ENCODE data around the gene ENTHD1.

ENTHD1 gene

DNA sequence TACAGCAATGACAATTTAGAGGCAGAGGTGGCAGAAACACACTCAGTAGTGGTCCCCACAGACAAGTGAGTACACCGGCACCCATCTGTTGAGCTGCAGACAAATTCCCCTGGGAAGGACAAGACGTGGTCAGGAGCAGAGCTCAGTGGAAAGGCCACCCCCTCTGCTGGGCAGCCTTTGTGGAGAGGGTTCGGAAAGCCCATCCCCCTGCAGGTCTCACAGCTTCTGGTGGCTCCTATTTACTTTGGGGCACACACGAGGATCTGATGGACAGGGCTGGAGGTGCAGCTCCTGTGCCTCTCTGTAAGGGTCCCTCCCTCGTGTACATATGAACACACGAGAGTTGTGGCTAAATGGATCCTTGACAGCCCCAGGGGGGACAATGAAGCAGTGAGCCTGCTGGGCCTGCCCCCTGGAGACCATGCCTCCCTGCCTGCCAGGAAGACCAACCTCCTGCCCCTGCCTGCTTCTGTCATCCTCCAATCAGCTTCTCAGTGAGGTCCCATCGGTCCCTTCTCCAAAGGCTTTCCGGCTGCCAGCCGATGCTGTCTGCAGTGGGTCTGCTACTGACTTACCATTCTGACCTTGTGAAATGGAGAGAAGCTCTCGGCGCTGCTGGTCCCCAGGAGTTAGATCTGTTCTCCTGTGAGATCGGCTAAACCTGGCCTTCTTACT is 161.5 kb downstream of the ENTHD1 start:
- DNase-seq (ENCODE audit: low spot score): no peak

DNA sequence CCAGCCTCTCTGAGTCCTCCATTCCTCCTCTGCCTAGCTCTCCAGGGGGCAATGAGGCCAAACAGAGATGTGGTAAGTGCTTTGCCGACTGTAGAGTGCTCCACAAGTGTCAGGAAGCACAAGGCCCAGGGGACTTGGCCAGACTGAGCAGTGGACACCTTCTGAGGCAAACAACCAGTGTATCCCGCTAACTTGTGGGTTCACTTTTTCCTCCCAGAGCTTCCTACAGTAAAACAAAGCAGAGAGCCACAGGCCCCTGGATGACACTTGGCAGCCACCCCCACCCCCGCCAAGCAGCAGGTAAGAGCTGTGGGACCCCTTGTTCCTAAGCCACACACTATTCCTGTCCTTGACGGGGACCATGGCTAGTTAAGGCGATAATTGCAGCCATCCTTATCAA is 162.1 kb downstream of the ENTHD1 start:
- DNase-seq (ENCODE audit: low spot score): no peak

- DNase-seq (ENCODE audit: low spot score): no peak
Observed at GRCh38 chr22:39729141-39729934, 164.2 kb downstream of the ENTHD1 start.

DNA sequence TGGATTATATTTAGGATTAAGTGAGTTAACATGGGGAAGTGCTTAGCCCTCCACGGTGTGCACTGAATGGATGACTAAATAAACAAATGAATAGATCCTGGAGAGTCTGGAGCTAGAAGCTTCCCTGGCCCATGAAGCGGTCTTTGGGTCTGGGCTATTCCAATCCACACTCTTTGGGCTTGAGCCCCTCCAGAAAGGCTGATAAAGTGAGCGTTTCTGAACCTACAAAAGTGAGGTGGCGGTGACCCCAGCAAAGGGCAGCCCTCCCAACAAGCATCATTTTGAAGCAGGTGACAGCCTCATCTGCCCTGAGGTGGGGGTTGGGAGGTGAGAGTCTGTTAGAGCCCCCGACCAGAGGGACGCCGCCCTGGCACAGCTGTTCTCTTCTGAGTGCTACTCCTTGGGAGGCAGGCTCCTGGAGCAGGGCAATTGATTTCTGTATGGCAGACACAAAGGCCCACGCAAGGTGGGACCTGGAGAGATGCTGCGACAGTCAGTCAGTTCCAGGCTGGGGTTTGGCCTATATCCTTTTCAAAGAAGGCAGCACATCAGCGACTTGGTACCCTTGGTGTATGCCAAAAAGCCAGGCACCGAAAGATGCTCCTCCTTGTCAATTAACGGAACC is 165.2 kb downstream of the ENTHD1 start:
- no peak for DNase-seq (ENCODE audit: low spot score)

GRCh38 chr22:39727541-39727940 is 166.0 kb downstream of the ENTHD1 start:
- no peak for DNase-seq (ENCODE audit: low spot score)

DNA sequence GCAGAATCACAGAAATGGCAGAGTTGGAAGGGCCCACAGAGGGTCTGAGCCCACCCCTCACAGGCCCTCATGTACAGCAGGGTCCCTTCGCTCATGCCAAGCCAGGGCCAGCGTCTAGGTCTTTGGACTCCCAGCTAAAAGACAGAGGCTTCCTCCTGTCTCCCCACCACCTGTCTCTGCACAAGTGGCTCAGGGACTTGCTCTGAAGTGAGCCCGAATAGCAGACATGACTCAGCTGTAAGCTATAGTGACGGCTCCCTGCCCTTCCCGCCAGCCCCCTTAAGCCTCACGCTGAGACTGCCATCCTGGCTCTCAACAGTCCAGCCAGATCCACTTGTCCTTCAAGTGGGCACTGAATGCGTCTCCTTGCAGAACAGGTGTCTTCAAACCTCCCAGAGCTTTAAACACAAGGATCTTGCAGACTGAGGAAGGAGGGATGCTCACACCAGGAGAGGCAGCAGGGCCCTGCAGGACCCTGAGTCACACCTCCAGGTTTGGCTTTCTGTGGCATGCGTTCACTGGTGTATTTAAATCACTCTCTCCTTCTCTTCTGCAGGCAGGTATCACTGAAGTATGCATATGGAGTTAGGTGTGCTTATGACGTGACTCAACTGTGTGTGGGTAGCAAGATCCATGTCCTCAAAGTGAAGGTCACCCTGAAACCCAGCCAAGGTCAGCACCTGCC is 168.1 kb downstream of the ENTHD1 start:
- peak; percentile 15 for DNase-seq (ENCODE audit: low spot score)

DNA sequence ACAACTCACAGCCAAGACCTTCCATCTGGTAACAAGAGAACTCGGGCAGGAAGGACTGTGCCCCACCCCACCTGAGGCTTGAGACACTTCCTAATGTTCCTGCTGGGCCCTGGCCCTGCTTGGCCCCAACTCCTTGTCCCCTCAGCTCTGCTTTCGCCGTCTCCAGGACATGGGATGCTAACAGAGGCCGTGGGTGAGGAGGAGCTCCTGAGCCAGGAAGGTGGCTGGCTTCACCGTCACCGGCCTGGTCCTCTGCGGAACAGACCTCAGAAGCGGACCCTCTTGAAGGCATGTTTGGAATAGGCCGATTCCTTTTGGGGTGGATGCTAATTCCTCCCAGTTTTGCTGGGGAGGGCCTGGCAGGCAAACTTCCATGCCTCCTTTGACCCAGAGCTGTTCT is 168.7 kb downstream of the ENTHD1 start:
- DNase-seq (ENCODE audit: low spot score): no peak

GRCh38 chr22:39724390-39724789 is 169.2 kb downstream of the ENTHD1 start:
- no peak for DNase-seq (ENCODE audit: low spot score)

GRCh38 chr22:39723899-39724351 is 169.6 kb downstream of the ENTHD1 start:
- no peak for DNase-seq (ENCODE audit: low spot score)

GRCh38 chr22:39723463-39723862 is 170.1 kb downstream of the ENTHD1 start:
- no peak for DNase-seq (ENCODE audit: low spot score)

DNA sequence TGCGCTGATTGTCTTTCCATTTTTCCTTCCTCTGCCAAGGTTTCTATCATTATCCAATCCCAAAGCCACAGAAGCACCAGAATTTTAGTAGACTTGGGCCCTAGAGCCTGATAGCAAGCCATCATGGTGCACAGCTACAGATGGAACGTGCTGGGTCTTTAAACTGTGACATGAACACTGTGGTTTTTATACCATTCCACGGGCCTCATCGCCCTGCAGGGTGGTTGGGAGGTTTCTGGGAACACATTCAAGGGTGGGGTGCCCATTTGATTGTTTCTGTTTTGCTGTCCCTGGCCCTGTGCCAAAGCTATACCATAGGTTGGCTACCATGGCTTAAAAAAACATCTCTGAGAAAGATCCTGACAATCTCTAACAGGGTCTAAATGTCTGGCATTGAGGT is 171.1 kb downstream of the ENTHD1 start:
- no peak for DNase-seq (ENCODE audit: low spot score)

- no peak for DNase-seq (ENCODE audit: low spot score)
Observed at GRCh38 chr22:39722032-39722325, 171.6 kb downstream of the ENTHD1 start.

DNA sequence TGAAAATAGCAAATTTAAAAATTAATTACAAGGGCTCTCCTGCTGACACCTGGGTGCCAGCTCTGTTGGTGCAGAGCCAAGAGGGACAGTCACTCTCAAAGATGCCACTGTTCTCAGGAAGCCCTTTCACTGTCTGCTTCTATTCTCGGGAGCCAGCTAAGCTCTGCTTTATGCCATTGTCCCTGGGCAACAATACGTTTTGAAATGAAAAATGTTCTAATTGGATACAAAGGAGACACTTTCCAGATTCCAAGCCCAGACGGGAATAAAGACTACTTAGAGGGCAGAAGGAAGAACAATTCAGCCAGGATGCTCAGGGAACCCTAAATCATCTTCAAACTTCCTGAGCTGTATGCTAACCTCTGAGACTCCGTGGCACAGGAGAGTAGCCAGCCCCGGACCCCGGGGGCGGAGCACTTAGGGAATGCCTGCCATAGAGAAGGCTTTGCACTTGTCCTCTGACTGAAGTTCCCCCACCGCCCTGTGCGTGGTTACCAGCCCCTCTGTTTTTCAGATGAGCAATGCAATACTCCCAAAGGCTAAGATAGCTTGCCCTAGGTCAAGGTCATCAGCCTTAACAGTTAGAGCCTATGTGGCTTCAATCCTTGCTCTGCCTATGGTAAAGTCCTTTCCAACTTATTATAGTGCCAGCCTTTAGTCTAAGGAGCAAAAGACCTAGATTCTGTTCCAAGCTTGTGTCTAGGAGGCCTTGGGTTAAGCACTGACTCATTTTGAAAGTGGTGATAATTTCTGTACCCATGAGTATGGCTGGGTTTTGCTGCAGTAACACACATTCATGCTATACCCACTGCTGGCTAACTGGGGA is 172.1 kb downstream of the ENTHD1 start:
- DNase-seq (ENCODE audit: low spot score): no peak

DNA sequence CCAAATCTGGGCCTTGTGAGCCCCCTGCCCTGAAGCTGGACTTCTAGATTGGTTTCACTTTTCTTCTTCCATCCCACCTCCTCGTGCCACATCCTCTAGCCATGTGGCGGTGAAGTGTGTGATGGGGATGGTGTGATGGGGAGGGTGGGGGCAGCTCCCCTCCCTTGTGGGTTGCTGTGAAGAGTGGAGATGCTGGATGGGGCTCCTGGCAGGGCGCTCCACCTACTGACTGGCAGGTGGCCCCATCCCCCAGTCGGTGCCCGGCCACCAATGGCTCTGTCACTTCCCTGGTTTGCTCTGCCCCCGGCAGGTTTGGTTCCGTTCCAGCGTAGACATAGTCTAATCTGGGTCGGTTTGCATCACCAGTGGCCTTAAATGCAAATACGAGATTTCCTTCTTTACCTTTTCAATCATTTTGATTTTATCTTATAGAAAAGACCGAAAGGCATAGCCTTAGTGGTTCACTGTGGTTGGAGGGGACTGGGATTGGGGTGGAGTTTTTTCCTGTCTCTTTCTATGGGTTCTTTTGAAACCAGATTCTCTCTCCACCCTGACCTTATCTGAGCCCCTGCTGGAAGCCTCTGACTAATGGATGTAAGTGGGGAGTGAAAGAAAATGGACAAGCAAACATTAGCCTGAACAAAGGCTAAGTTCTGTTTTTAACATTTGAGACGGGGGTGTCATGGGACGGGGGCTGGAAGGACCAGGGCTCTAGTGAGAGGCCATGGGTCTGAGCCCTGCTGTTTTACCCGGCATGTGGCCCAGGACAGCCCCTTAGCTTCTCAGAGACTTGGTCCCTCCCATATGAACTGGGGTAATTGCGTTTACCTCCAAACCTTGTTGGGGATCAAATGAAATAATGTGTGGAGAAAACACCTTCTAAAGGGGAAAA is 173.8 kb downstream of the ENTHD1 start:
- DNase-seq (ENCODE audit: low spot score): no peak

DNA sequence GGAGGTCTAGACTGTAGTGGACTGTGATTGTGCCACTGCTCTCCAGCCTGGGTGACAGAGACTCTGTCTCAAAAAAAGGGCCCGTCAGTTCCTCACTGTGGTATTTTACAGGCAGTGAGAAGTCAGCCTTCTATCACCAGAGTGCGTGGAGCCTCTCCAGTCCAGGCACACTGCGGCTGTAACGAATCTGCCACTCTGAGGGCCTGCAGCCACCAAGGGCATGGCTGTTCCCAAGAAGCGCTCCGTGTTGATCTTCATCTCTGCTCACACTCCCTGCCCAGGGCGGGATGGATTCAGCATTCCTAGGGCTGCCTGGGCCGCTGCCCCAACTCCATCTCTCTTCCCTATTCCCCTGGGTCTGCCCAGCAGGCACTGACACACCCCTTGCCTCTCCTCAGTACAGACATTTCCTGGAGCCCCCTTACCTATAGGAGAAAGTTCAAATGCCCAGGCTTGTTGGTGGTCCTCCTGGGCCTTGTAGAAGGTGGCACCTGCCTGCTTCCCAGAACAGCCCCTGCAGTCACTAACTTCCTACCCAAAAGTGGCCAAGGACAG is 174.6 kb downstream of the ENTHD1 start:
- no peak for DNase-seq (ENCODE audit: low spot score)

DNA sequence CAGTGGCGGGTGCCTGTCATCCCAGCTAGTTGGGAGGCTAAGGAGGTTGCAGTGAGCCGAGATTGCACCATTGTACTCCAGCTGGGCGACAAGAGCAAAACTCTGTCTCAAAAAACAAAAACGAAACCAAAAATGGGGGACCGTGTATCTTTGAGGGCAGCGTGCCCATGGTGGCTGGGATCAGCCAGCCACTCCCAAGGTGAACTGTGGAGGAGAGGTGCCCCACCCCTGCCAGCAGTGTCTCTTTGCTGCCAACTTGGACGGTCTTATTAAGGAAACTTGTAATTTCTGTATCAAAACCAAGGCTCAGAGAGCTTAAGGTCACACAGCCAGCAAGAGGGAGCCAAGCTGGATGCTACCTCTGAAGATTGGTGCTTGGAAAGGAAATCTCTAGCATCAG is 175.4 kb downstream of the ENTHD1 start:
- no peak for DNase-seq (ENCODE audit: low spot score)

GRCh38 chr22:39717099-39717498 is 176.5 kb downstream of the ENTHD1 start:
- DNase-seq (ENCODE audit: low spot score): peak; percentile 16

DNA sequence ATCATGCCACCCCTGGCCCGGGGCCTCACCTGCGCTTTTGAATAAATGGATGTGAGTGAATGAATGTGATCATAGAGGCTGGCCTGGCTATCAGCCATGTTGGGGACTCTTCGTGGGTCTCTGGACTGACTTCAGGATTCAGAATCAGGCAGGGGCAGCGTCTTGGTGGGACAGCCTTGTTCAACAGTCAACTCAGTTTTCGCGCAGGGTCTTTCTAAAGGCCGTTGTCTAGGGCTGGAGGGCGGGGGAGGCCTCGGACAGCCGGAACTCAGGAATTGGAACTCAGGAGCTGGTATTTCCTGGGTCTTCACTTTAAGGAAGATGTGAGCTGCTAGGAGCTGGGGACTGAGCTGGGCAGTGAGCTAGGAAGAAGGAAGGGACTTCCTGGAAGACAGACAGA is 177.0 kb downstream of the ENTHD1 start:
- DNase-seq (ENCODE audit: low spot score): no peak

DNA sequence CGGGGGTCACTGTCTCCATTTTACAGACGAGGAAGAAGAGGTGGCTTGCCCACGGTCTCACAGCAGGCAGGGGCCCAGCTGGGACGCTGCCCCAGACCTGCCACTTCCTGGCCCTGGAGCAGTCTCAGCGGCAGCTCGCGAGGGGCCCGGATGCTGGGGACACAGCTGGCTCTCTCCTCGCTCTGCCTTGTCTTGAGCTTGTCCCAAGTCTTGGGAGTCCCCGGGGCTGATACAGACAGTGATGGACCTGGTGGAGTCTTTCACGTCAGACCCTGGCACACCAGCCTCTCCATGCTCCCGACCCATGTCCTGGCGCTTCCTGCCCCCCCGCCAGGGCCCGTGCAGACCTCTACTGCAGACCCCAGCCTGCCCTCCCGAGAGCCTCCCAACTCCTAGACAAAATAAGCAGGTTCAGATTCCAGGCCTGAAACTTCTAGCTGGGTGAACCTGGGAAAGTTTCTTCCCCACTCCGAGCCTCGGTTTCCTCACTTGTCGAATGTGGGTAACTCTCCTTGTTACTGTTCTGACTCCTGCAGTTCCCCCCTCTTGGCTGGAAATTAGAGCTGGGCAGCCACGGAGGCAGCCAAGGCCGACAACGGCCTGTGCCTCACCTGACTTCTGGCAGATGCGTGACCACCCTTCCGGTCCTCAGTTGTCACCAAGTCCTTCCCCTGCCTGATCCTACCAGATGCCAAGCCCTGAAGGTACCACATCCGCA is 177.6 kb downstream of the ENTHD1 start:
- DNase-seq (ENCODE audit: low spot score): no peak

DNA sequence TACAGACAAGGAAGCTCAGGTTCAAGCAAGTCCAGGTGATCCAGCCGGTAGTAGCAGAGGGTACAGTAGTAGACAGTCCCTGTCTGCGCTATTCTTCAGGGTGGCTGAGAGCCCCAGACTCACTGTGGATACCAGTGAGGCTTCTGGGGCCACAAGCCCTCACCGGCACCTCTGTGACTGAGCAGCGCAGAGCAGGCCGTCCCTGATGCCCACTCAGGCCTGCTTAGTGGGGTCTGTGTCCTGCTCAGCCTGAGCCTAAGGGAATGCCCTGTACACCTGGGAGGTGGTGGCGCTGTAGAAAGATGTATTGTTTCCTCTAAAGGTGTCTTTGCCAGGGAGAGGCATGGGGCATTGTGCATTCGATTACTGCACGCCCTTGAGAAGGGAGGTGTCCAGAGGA is 179.2 kb downstream of the ENTHD1 start:
- DNase-seq (ENCODE audit: low spot score): no peak

Measured in putamen (tissue), 1 donor.